Stimulated activated effector memory CD8-positive, alpha-beta T cell treated with anti-CD3 and anti-CD28 coated beads, Interleukin-12 subunit alpha, Interleukin-12 subunit beta, amount 100 ng/mL, for 72 hours (primary cell): ENCODE results near the gene APOL1.

Source experiments
- ATAC-seq: fragments of 150-1000 bp; cut with Tn5 transposase; 2 replicates; pipeline ENCODE4 v1.10.0; 2021
- DNase-seq, 2 donors: peaks; one replicate each; pipeline ENCODE4 v3.0.0; 2021 to 2022; ENCODE audit warnings: low spot score in 2 of 2
- H3K27ac Mint-ChIP-seq: one replicate; pipeline ENCODE4 v1.8.0; 2022; ENCODE audit warnings: mild to moderate bottlenecking, mixed read lengths
- H3K36me3 Mint-ChIP-seq: one replicate; pipeline ENCODE4 v1.8.0; 2022; ENCODE audit warnings: mild to moderate bottlenecking, mixed read lengths
- H3K4me1 Mint-ChIP-seq: one replicate; pipeline ENCODE4 v1.8.0; 2022; ENCODE audit warnings: mixed read lengths
- H3K4me3 Mint-ChIP-seq: one replicate; pipeline ENCODE4 v1.8.0; 2022; ENCODE audit warnings: mild to moderate bottlenecking, mixed read lengths
- H3K9me3 Mint-ChIP-seq: one replicate; pipeline ENCODE4 v1.8.0; 2022; ENCODE audit warnings: mixed read lengths

Gene APOL1

DNA sequence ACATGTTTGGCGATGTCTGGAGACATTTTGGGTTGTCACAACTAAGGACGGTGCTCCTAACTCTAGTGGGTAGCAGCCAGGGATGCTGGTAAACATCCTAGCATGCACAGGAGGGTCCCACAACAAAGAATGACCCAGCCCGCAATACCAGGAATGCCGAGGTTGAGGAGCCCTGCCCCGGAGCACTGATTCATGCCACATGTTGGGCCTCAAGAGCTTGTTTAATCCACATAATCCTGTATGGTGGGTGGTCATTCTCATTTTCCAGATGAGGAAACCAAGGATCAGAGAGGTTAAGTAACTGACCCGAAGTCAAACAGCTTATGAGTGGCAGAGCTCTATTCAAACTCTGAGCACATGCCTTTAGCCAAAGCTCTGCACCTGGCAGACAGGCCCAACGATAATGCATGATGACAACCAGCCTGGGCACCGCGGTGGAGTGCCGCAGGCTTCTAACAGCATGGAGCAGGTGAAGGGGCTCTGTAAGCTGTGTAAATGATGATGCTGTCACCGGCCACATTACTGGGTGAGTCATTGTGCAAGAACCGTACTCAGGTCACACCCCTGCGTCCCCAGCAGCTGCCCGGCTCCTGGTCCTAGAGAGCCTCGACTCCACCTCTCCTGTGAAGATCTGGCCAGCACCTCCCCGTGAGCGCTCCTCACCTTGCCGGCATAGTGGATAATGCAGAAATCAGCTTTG lies 58.6 kb downstream of the APOL1 start:
- DNase-seq (no peak), ATAC-seq (peak; percentile 76)
- Mint-ChIP-seq H3K27ac (peak overlapping the region; percentile 74), H3K36me3 (peaks cover 100% of the 10 kb centered on the region), H3K9me3 (no peaks in the 10 kb centered on the region), H3K4me1 (peaks cover 22% of the 10 kb centered on the region), H3K4me3 (no peak overlapping the region)

DNA sequence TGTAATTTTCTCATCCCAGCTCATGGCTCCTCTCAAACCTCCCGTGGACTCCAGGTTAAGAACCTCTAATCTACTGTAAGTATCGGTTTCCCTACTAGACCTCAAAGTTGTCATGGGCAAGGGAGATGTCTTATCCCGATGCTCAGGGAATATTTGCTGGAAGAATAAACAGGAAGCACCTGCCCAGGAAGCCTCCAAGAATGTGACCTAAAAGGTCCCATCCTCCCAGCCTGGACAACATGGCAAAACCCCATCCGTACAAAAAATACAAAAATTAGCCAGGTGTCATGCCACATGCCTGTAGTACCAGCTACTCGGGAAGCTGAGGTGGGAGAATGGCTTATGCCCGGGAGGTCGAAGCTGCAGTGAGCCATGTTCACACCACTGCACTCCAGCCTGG lies 62.4 kb downstream of the APOL1 start:
- no peak overlapping the region for H3K4me3 Mint-ChIP-seq
- H3K36me3 Mint-ChIP-seq, result peaks cover 100% of the 10 kb centered on the region
- DNase-seq, result no peak
- ATAC-seq, result no peak
- H3K9me3 Mint-ChIP-seq, result no peaks in the 10 kb centered on the region
- H3K27ac Mint-ChIP-seq, result peak overlapping the region; percentile 75
- H3K4me1 Mint-ChIP-seq, result peaks cover 12% of the 10 kb centered on the region

DNA sequence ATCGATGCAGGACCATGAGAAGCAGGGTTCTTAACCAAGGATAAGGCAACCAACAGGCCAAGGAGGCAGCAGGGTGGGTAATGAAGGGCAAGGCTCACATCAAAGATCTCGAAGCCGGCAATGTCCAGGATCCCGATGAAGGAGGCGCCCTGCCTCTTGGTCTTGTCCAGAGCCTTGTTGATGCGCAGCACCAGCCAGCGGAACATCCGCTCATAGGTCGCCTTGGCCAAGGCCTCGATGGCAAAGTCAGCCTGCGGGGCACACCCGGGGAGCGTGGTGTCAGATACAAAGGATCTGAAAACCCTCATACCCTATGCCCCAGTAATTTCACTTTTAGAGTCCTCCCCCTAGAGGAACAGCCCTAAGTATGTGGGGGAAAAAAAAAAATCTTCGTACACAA lies 63.5 kb downstream of the APOL1 start:
- DNase-seq, result no peak
- no peak for ATAC-seq
- H3K9me3 Mint-ChIP-seq, result no peaks in the 10 kb centered on the region
- H3K27ac Mint-ChIP-seq, result peak overlapping the region; percentile 43
- H3K4me3 Mint-ChIP-seq, result no peak overlapping the region
- H3K4me1 Mint-ChIP-seq, result peaks cover 12% of the 10 kb centered on the region
- H3K36me3 Mint-ChIP-seq, result peaks cover 100% of the 10 kb centered on the region
